Tracheal epithelial cell (primary cell): ENCODE results near the gene SECISBP2. TPM values are rescaled to one million over a fixed set of nuclear protein-coding genes. Genes with fewer than 3 reads are reported as not detected.

Experiments used
- total RNA-seq: library from RNA; depleted of rRNA; stranded (reverse); fragments of >200 nt; gene quantifications from 2 replicates; pipeline ENCODE4 v1.2.1, GENCODE V29; 2014

SECISBP2 gene
- 18.8 and 21.3 TPM in 2 replicates for total RNA-seq

GRCh38 chr9:89318123-89319014 lies at the start of gene SECISBP2:
Gene SECISBP2 (plus strand): TSS chr9:89318500. CDS start chr9:89318577, 77 bp downstream.

GRCh38 chr9:89310475-89311345 lies 7.6 kb upstream of the SECISBP2 start, which contains the start of gene CKS2:
Gene CKS2 (plus strand): TSS chr9:89311195. CDS start chr9:89311293, 98 bp downstream.

Other genes with a start within 250 kb of the SECISBP2 start
- gene SHC3, start 139.7 kb upstream of the SECISBP2 start, total RNA-seq, result under 0.01 and 0.24 TPM in 2 replicates
- gene CKS2, start 7.3 kb upstream of the SECISBP2 start, total RNA-seq, result 27.1 and 84.6 TPM in 2 replicates
- gene SEMA4D, start 179.6 kb downstream of the SECISBP2 start, total RNA-seq, result 3.4 and 4.5 TPM in 2 replicates